Activated T-helper 2 cell treated with anti-CD3 and anti-CD28 coated beads, Interferon-gamma antibody, Interleukin-2, Interleukin-4, amounts not matched to agents 10 μg/mL and 5 μg/mL and 100 μg/mL, durations not matched to agents 14 hours and 24 hours and 36 hours (primary cell): Measurements from ENCODE around the gene LRP8. TPM values are rescaled to one million over a fixed set of nuclear protein-coding genes. Genes with fewer than 3 reads are reported as not detected.

ENCODE experiments used
- DNase-seq: peaks from one replicate; pipeline ENCODE4 v3.0.0; 2021; ENCODE audit warnings: low spot score
- H3K27ac Mint-ChIP-seq: one replicate; pipeline ENCODE4 v1.8.0; 2021; ENCODE audit warnings: mixed read lengths
- H3K27me3 Mint-ChIP-seq: one replicate; pipeline ENCODE4 v1.8.0; 2021; ENCODE audit warnings: low read depth, mixed read lengths
- H3K36me3 Mint-ChIP-seq: one replicate; pipeline ENCODE4 v1.8.0; 2021; ENCODE audit warnings: low read depth, mixed read lengths
- H3K4me1 Mint-ChIP-seq: one replicate; pipeline ENCODE4 v1.8.0; 2021; ENCODE audit warnings: low read depth, mixed read lengths
- H3K4me3 Mint-ChIP-seq: one replicate; pipeline ENCODE4 v1.8.0; 2021; ENCODE audit warnings: low read depth, mild to moderate bottlenecking, moderate library complexity, mixed read lengths
- H3K9me3 Mint-ChIP-seq: one replicate; pipeline ENCODE4 v1.8.0; 2021; ENCODE audit warnings: mixed read lengths
- intact Hi-C: fragments of 100-400 bp; cut with micrococcal nuclease; formaldehyde crosslinking; loops from one replicate; pipeline ENCODE4 v1.15.1; 2023
- total RNA-seq: library from RNA; stranded (reverse); gene quantifications from 2 replicates; pipeline ENCODE4 v1.2.3, GENCODE V29; 2022

The LRP8 gene
- total RNA-seq, 1 donor from 2014 or later, result 82.1 TPM

- Mint-ChIP-seq H3K4me3 (no peak overlapping the region), H3K27me3 (no peaks in the 10 kb centered on the region), H3K27ac (no peak overlapping the region), H3K36me3 (peaks cover 83% of the 10 kb centered on the region), H3K4me1 (no peaks in the 10 kb centered on the region), H3K9me3 (no peaks in the 10 kb centered on the region)
- intact Hi-C loops, result no loop called here
- DNase-seq, result no peak
Measured at GRCh38 chr1:53260631-53261247, 67.1 kb downstream of the LRP8 start.

GRCh38 chr1:53259932-53260331 is 67.9 kb downstream of the LRP8 start:
- Mint-ChIP-seq H3K4me3 (no peak overlapping the region), H3K27me3 (no peaks in the 10 kb centered on the region), H3K27ac (no peak overlapping the region), H3K9me3 (no peaks in the 10 kb centered on the region), H3K36me3 (peaks cover 80% of the 10 kb centered on the region), H3K4me1 (no peaks in the 10 kb centered on the region)
- intact Hi-C loops, result loop anchor here (10.0 kb wide), 1 partner anchor 65 kb away; the partner anchor contains the start of gene CPT2
- DNase-seq, result no peak

- H3K27me3 Mint-ChIP-seq, result no peaks in the 10 kb centered on the region
- no peak overlapping the region for H3K27ac Mint-ChIP-seq
- no peaks in the 10 kb centered on the region for H3K4me1 Mint-ChIP-seq
- no peak for DNase-seq
- no peak overlapping the region for H3K4me3 Mint-ChIP-seq
- intact Hi-C loops, result loop anchor here (10.0 kb wide), 1 partner anchor 63 kb away; the partner anchor contains the start of gene CPT2
- no peaks in the 10 kb centered on the region for H3K9me3 Mint-ChIP-seq
- peaks cover 76% of the 10 kb centered on the region for H3K36me3 Mint-ChIP-seq
Measured at GRCh38 chr1:53258216-53258615, 69.7 kb downstream of the LRP8 start.

GRCh38 chr1:53257454-53258081 is 70.3 kb downstream of the LRP8 start:
- DNase-seq, result no peak
- Mint-ChIP-seq H3K4me3 (no peak overlapping the region), H3K27ac (no peak overlapping the region), H3K27me3 (no peaks in the 10 kb centered on the region), H3K36me3 (peaks cover 73% of the 10 kb centered on the region), H3K9me3 (no peaks in the 10 kb centered on the region), H3K4me1 (no peaks in the 10 kb centered on the region)
- intact Hi-C loops, result loop anchor here (10.0 kb wide), 1 partner anchor 63 kb away; the partner anchor contains the start of gene CPT2

- no peak overlapping the region for H3K27ac Mint-ChIP-seq
- peaks cover 76% of the 10 kb centered on the region for H3K36me3 Mint-ChIP-seq
- H3K9me3 Mint-ChIP-seq, result no peaks in the 10 kb centered on the region
- intact Hi-C loops, result loop anchor here (10.0 kb wide), 1 partner anchor 62 kb away; the partner anchor contains the start of gene CPT2
- no peaks in the 10 kb centered on the region for H3K27me3 Mint-ChIP-seq
- no peak overlapping the region for H3K4me3 Mint-ChIP-seq
- no peaks in the 10 kb centered on the region for H3K4me1 Mint-ChIP-seq
- no peak for DNase-seq
Measured at GRCh38 chr1:53256511-53257453, 71.1 kb downstream of the LRP8 start.

GRCh38 chr1:53255031-53255430 is 72.8 kb downstream of the LRP8 start:
- Mint-ChIP-seq H3K9me3 (no peaks in the 10 kb centered on the region), H3K27me3 (no peaks in the 10 kb centered on the region), H3K4me1 (no peaks in the 10 kb centered on the region), H3K27ac (no peak overlapping the region), H3K4me3 (no peak overlapping the region), H3K36me3 (peaks cover 77% of the 10 kb centered on the region)
- intact Hi-C loops, result loop anchor here (10.0 kb wide), 1 partner anchor 60 kb away; the partner anchor contains the start of gene CPT2
- DNase-seq, result no peak

- no peaks in the 10 kb centered on the region for H3K9me3 Mint-ChIP-seq
- H3K4me1 Mint-ChIP-seq, result no peaks in the 10 kb centered on the region
- peaks cover 78% of the 10 kb centered on the region for H3K36me3 Mint-ChIP-seq
- no peaks in the 10 kb centered on the region for H3K27me3 Mint-ChIP-seq
- intact Hi-C loops, result loop anchor here (10.0 kb wide), 1 partner anchor 59 kb away; the partner anchor contains the start of gene CPT2
- no peak overlapping the region for H3K4me3 Mint-ChIP-seq
- no peak for DNase-seq
- no peak overlapping the region for H3K27ac Mint-ChIP-seq
Measured at GRCh38 chr1:53254011-53254640, 73.7 kb downstream of the LRP8 start.

GRCh38 chr1:53250325-53250724 is 77.5 kb downstream of the LRP8 start:
- Mint-ChIP-seq H3K36me3 (peaks cover 76% of the 10 kb centered on the region), H3K27me3 (no peaks in the 10 kb centered on the region), H3K27ac (no peak overlapping the region), H3K9me3 (no peaks in the 10 kb centered on the region), H3K4me3 (no peak overlapping the region), H3K4me1 (no peaks in the 10 kb centered on the region)
- intact Hi-C loops, result loop anchor here (10.0 kb wide), 1 partner anchor 56 kb away; the partner anchor contains the start of gene CPT2
- DNase-seq, result no peak

GRCh38 chr1:53249706-53250105 is 78.2 kb downstream of the LRP8 start:
- Mint-ChIP-seq H3K27me3 (no peaks in the 10 kb centered on the region), H3K9me3 (no peaks in the 10 kb centered on the region), H3K27ac (no peak overlapping the region), H3K4me1 (no peaks in the 10 kb centered on the region), H3K4me3 (no peak overlapping the region), H3K36me3 (peaks cover 76% of the 10 kb centered on the region)
- intact Hi-C loops, result loop anchor here (10.0 kb wide), 1 partner anchor 55 kb away; the partner anchor contains the start of gene CPT2
- no peak for DNase-seq

- intact Hi-C loops, result no loop called here
- H3K36me3 Mint-ChIP-seq, result peaks cover 64% of the 10 kb centered on the region
Measured at GRCh38 chr1:53246261-53247134, 81.4 kb downstream of the LRP8 start.

GRCh38 chr1:53244141-53244540 is 83.7 kb downstream of the LRP8 start:
- no peaks in the 10 kb centered on the region for H3K9me3 Mint-ChIP-seq
- H3K36me3 Mint-ChIP-seq, result peaks cover 42% of the 10 kb centered on the region
- no peak overlapping the region for H3K4me3 Mint-ChIP-seq
- H3K4me1 Mint-ChIP-seq, result no peaks in the 10 kb centered on the region
- no peak overlapping the region for H3K27ac Mint-ChIP-seq
- intact Hi-C loops, result no loop called here
- no peaks in the 10 kb centered on the region for H3K27me3 Mint-ChIP-seq
- DNase-seq, result no peak

More at GRCh38 chr1:53246261-53247134, 81.4 kb downstream of the LRP8 start:
- H3K9me3 Mint-ChIP-seq, result no peaks in the 10 kb centered on the region
- no peaks in the 10 kb centered on the region for H3K4me1 Mint-ChIP-seq
- H3K27me3 Mint-ChIP-seq, result no peaks in the 10 kb centered on the region
- H3K4me3 Mint-ChIP-seq, result no peak overlapping the region
- no peak for DNase-seq
- no peak overlapping the region for H3K27ac Mint-ChIP-seq
